ENCODE measurements around the gene CHD6. TPM values are rescaled to one million over a fixed set of nuclear protein-coding genes. Genes with fewer than 3 reads are reported as not detected.
A peak's percentile ranks its signal among the peaks of the same experiment; 100 is the strongest.

CHD6 gene
- polyA plus RNA-seq (2011; rRNA removed) (16.4 and 17.7 TPM in 2 replicates), polyA minus RNA-seq (2011; rRNA and poly(A)+ RNA removed) (32.0 and 38.8 TPM in 2 replicates)

GRCh38 chr20:41617902-41618806, at the start of gene CHD6:
Gene CHD6 (minus strand): TSS chr20:41618377. CDS start chr20:41551337, 67,040 bp downstream.
- POLR2A ChIA-PET, result interaction anchor here (0.9 to 1.1 kb wide), 2 partner anchors 125 to 1840 kb away, joined by 3 read pairs; no protein-coding TSS in a partner anchor
- CTCF ChIA-PET, result interaction anchor here (1.2 kb wide), 1 partner anchor 121 kb away, joined by 4 read pairs; no protein-coding TSS in a partner anchor
- TF ChIP-seq CTCF (IDR thresholded peaks at IDR 0.05; ENCODE audit: insufficient read depth, low read depth, low read length), result no peak
- Histone ChIP-seq H3K27me3 (ENCODE audit: control insufficient read depth, insufficient read depth, low read length) (no peaks in the 10 kb centered on the region), H3K36me3 (ENCODE audit: control insufficient read depth, insufficient read depth, low read length) (no peaks in the 10 kb centered on the region), H3K4me3 (ENCODE audit: low read depth, low read length) (peak within 1 kb of the TSS; percentile 77)
- DNase-seq (ENCODE audit: low read depth), result peak; percentile 96

DNA sequence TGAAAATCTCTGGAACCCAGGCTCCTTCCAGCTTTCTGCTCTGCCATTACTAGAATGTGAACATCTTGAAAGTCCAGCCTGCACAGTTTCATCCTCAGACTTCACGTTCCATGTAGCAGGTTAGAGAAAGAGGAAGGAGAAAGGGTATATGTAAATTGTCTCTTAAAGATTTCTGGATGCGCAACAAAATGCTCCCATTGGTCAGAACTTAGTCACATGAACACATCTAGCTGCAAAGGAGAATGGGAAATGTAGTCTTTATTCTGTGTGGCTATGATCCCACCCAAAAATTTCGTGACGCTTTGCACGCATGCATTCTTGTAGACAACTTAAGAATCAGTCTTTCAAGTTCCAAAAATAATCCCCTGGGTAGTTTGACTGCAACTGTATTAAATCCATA, 46.4 kb upstream of the CHD6 start:
- H3K36me3 ChIP-seq (ENCODE audit: control insufficient read depth, insufficient read depth, low read length), result no peaks in the 10 kb centered on the region
- no peak for TF ChIP-seq CTCF (IDR thresholded peaks at IDR 0.05; ENCODE audit: insufficient read depth, low read depth, low read length)
- no peak overlapping the region for H3K4me3 ChIP-seq (ENCODE audit: low read depth, low read length)
- DNase-seq (ENCODE audit: low read depth), result no peak
- POLR2A ChIA-PET, result no interaction called here
- CTCF ChIA-PET, result no interaction called here
- H3K27me3 ChIP-seq (ENCODE audit: control insufficient read depth, insufficient read depth, low read length), result peaks cover 2% of the 10 kb centered on the region; the same call in 1 of the 2 replicates

GRCh38 chr20:41657655-41658054, 39.5 kb upstream of the CHD6 start:
- POLR2A ChIA-PET, result no interaction called here
- H3K36me3 ChIP-seq (ENCODE audit: control insufficient read depth, insufficient read depth, low read length), result no peaks in the 10 kb centered on the region
- no peaks in the 10 kb centered on the region; the same call in none of the 2 replicates for H3K27me3 ChIP-seq (ENCODE audit: control insufficient read depth, insufficient read depth, low read length)
- TF ChIP-seq CTCF (IDR thresholded peaks at IDR 0.05; ENCODE audit: insufficient read depth, low read depth, low read length), result no peak
- CTCF ChIA-PET, result interaction anchor here (1.6 kb wide), 1 partner anchor 54 kb away, joined by 3 read pairs; no protein-coding TSS in a partner anchor
- DNase-seq (ENCODE audit: low read depth), result no peak
- no peak overlapping the region for H3K4me3 ChIP-seq (ENCODE audit: low read depth, low read length)

GRCh38 chr20:41655962-41656618, 37.9 kb upstream of the CHD6 start:
- TF ChIP-seq CTCF (IDR thresholded peaks at IDR 0.05; ENCODE audit: insufficient read depth, low read depth, low read length), result no peak
- CTCF ChIA-PET, result interaction anchor here (1.5 kb wide), 2 partner anchors 10 to 18 kb away, joined by 3 to 4 read pairs; no protein-coding TSS in a partner anchor
- POLR2A ChIA-PET, result no interaction called here

GRCh38 chr20:41654884-41655283, 36.7 kb upstream of the CHD6 start:
- peaks cover under 1% of the 10 kb centered on the region; the same call in 1 of the 2 replicates for H3K27me3 ChIP-seq (ENCODE audit: control insufficient read depth, insufficient read depth, low read length)
- TF ChIP-seq CTCF (IDR thresholded peaks at IDR 0.05; ENCODE audit: insufficient read depth, low read depth, low read length), result no peak
- POLR2A ChIA-PET, result no interaction called here
- CTCF ChIA-PET, result no interaction called here
- no peak overlapping the region for H3K4me3 ChIP-seq (ENCODE audit: low read depth, low read length)
- no peak for DNase-seq (ENCODE audit: low read depth)
- no peaks in the 10 kb centered on the region for H3K36me3 ChIP-seq (ENCODE audit: control insufficient read depth, insufficient read depth, low read length)

More at GRCh38 chr20:41655962-41656618, 37.9 kb upstream of the CHD6 start:
- Histone ChIP-seq H3K27me3 (ENCODE audit: control insufficient read depth, insufficient read depth, low read length) (no peaks in the 10 kb centered on the region; the same call in 1 of the 2 replicates), H3K4me3 (ENCODE audit: low read depth, low read length) (no peak overlapping the region), H3K36me3 (ENCODE audit: control insufficient read depth, insufficient read depth, low read length) (no peaks in the 10 kb centered on the region)
- DNase-seq (ENCODE audit: low read depth), result no peak

All from BJ (cell line).